ENCODE data around the gene HSF2.

DNA sequence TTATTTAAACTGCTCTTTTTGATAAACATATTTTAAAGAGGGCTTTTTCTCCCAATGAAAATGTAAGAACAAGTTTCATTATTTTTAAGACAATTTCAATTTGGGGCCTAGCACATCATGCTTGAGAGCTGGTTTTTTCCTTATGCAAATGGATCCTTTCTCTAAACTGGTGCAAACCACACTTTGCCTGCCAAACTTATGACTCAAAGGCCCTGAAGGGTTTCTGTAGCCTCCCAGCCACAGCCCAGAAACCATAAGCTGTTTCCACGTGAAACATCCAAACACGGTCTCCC is 451 bp upstream of the HSF2 start:
- TF ChIP-seq POLR2A (IDR thresholded peaks at IDR 0.05), result no peak
- TF ChIP-seq, protein P1, sequence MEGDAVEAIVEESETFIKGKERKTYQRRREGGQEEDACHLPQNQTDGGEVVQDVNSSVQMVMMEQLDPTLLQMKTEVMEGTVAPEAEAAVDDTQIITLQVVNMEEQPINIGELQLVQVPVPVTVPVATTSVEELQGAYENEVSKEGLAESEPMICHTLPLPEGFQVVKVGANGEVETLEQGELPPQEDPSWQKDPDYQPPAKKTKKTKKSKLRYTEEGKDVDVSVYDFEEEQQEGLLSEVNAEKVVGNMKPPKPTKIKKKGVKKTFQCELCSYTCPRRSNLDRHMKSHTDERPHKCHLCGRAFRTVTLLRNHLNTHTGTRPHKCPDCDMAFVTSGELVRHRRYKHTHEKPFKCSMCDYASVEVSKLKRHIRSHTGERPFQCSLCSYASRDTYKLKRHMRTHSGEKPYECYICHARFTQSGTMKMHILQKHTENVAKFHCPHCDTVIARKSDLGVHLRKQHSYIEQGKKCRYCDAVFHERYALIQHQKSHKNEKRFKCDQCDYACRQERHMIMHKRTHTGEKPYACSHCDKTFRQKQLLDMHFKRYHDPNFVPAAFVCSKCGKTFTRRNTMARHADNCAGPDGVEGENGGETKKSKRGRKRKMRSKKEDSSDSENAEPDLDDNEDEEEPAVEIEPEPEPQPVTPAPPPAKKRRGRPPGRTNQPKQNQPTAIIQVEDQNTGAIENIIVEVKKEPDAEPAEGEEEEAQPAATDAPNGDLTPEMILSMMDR (IDR thresholded peaks at IDR 0.05 in 4 of 5, conservative IDR thresholded peaks at IDR 0.05 in 1 of 5), result no peak
